GM18505 (cell line): Measurements from ENCODE around the gene BTBD9.
"Not testable (repeated sequence)": the region's sequence is repeated elsewhere in the genome, so short reads cannot be mapped to it uniquely, and the experiment has no call there.

Experiments used
- ATAC-seq: cut with Tn5 transposase; IDR thresholded peaks from one replicate; pipeline ENCODE4 v1.9.1; 2021; ENCODE audit not compliant: unreplicated experiment
- POLR2A ChIP-seq: IDR thresholded peaks from 4 replicates; pipeline ENCODE4 v1.6.1; 2011; ENCODE audit warnings: borderline replicate concordance; ENCODE audit not compliant: insufficient read depth, insufficient read length; ENCODE audit errors: extremely low read depth

Gene BTBD9

GRCh38 chr6:38143191-38144150 is 496.3 kb downstream of the BTBD9 start:
- TF ChIP-seq POLR2A, result no peak
- ATAC-seq, result no peak

- no peak for ATAC-seq
- no peak for TF ChIP-seq POLR2A
Measured at GRCh38 chr6:38142178-38142902, 497.4 kb downstream of the BTBD9 start.

- TF ChIP-seq POLR2A, result no peak
- no peak for ATAC-seq
Measured at GRCh38 chr6:38141716-38142115, 498.0 kb downstream of the BTBD9 start.

GRCh38 chr6:38141085-38141484 is 498.6 kb downstream of the BTBD9 start:
- TF ChIP-seq POLR2A, result no peak
- ATAC-seq, result no peak

- TF ChIP-seq POLR2A, result no peak
- no peak for ATAC-seq
Measured at GRCh38 chr6:38138374-38138773, 501.4 kb downstream of the BTBD9 start.

GRCh38 chr6:38137608-38138265 is 502.0 kb downstream of the BTBD9 start:
- ATAC-seq, result no peak
- no peak for TF ChIP-seq POLR2A

GRCh38 chr6:38136547-38136946 is 503.2 kb downstream of the BTBD9 start:
- no peak for ATAC-seq
- no peak for TF ChIP-seq POLR2A

- no peak for TF ChIP-seq POLR2A
- ATAC-seq, result no peak
Measured at GRCh38 chr6:38134704-38135088, 505.0 kb downstream of the BTBD9 start.

GRCh38 chr6:38133932-38134703 is 505.6 kb downstream of the BTBD9 start:
- no peak for ATAC-seq
- TF ChIP-seq POLR2A, result no peak

GRCh38 chr6:38131527-38131965 is 508.2 kb downstream of the BTBD9 start:
- no peak for ATAC-seq
- no peak for TF ChIP-seq POLR2A

GRCh38 chr6:38127284-38127683 is 512.4 kb downstream of the BTBD9 start:
- no peak for TF ChIP-seq POLR2A
- ATAC-seq, result no peak

- not testable (repeated sequence) for ATAC-seq
Measured at GRCh38 chr6:38124224-38124926, 515.4 kb downstream of the BTBD9 start.
